GM19025 (cell line): Measurements from ENCODE around the gene MACROD2.
"Not testable (repeated sequence)": the region's sequence is repeated elsewhere in the genome, so short reads cannot be mapped to it uniquely, and the experiment has no call there.

Experiments
- ATAC-seq: cut with Tn5 transposase; IDR thresholded peaks from one replicate; pipeline ENCODE4 v1.9.1; 2021; ENCODE audit warnings: mild to moderate bottlenecking, low read depth, moderate library complexity; ENCODE audit not compliant: unreplicated experiment

Gene MACROD2

GRCh38 chr20:15098351-15098750 lies 1103.0 kb downstream of the MACROD2 start:
- no peak for ATAC-seq

GRCh38 chr20:15099130-15099529 lies 1103.8 kb downstream of the MACROD2 start:
- ATAC-seq, result no peak

- no peak for ATAC-seq
Measured at GRCh38 chr20:15100506-15101160, 1105.3 kb downstream of the MACROD2 start.

GRCh38 chr20:15107931-15108330 lies 1112.6 kb downstream of the MACROD2 start:
- ATAC-seq, result no peak

- no peak for ATAC-seq
Measured at GRCh38 chr20:15109494-15109893, 1114.2 kb downstream of the MACROD2 start.

- ATAC-seq, result no peak
Measured at GRCh38 chr20:15111654-15112053, 1116.3 kb downstream of the MACROD2 start.

GRCh38 chr20:15113144-15113773 lies 1117.9 kb downstream of the MACROD2 start:
- ATAC-seq, result no peak

- ATAC-seq, result no peak
Measured at GRCh38 chr20:15119852-15120487, 1124.7 kb downstream of the MACROD2 start.

- ATAC-seq, result no peak
Measured at GRCh38 chr20:15122613-15123012, 1127.3 kb downstream of the MACROD2 start.

- no peak for ATAC-seq
Measured at GRCh38 chr20:15131176-15131575, 1135.9 kb downstream of the MACROD2 start.

- ATAC-seq, result no peak
Measured at GRCh38 chr20:15138548-15139126, 1143.3 kb downstream of the MACROD2 start.

GRCh38 chr20:15139522-15139921 lies 1144.2 kb downstream of the MACROD2 start:
- ATAC-seq, result no peak

- ATAC-seq, result no peak
Measured at GRCh38 chr20:15140286-15140685, 1145.0 kb downstream of the MACROD2 start.

- not testable (repeated sequence) for ATAC-seq
Measured at GRCh38 chr20:15140940-15141339, 1145.6 kb downstream of the MACROD2 start.

GRCh38 chr20:15141861-15142260 lies 1146.5 kb downstream of the MACROD2 start:
- ATAC-seq, result no peak

- ATAC-seq, result no peak
Measured at GRCh38 chr20:15143478-15143877, 1148.2 kb downstream of the MACROD2 start.

- no peak for ATAC-seq
Measured at GRCh38 chr20:15144916-15145315, 1149.6 kb downstream of the MACROD2 start.

GRCh38 chr20:15146948-15147347 lies 1151.6 kb downstream of the MACROD2 start:
- ATAC-seq, result no peak

GRCh38 chr20:15154070-15154469 lies 1158.8 kb downstream of the MACROD2 start:
- ATAC-seq, result no peak

GRCh38 chr20:15155848-15156401 lies 1160.6 kb downstream of the MACROD2 start:
- no peak for ATAC-seq

- ATAC-seq, result no peak
Measured at GRCh38 chr20:15158533-15158932, 1163.2 kb downstream of the MACROD2 start.
